ENCODE measurements around the gene KIRREL1. TPM values are rescaled to one million over a fixed set of nuclear protein-coding genes. Genes with fewer than 3 reads are reported as not detected.

The KIRREL1 gene
- total and polyA plus RNA-seq, 2 of the 13 experiments (the other 11 are each of a cell fraction or from before 2014, with no cell fraction given) = 0.02 to 0.03 TPM

DNA sequence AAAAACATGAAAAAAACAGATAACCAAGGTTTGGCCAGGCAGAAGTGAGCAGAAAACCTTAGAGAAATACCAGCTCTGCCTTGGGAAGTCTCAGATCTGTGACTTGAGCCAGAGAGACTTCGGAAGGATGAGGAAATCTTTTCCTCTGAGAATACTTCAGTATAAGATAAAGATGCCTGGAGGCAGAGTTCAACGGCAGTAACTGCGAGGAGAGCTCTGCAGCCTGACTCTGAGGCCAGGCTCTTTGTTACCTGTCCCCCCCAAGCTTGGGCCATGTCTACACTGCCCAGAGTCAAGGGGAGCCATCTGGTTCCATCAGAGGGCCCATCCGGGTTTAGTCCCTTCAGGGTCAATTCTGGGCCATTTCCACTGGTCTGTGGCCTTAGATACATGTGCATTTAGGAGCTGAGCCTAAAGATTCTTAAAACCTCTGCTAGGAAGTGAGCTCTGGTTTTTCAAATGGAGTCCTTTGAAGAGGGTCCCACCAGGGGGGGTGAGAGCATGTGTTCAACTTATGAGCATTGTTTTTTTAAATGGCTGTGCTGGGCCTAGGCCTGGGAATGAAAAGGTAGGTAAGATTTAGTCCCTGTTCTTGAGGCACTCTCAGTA is 8.7 kb downstream of the KIRREL1 start:
- no peak overlapping the region for H3K9ac ChIP-seq (ENCODE audit: insufficient read depth, low read depth, low read length)
- no peak overlapping the region for H3K4me2 ChIP-seq (ENCODE audit: low read depth, low read length)
- no peak for TF ChIP-seq ZNF33A (CRISPR knock-in tag; IDR thresholded peaks at IDR 0.05; ENCODE audit: borderline replicate concordance)
- TF ChIP-seq, protein P1, sequence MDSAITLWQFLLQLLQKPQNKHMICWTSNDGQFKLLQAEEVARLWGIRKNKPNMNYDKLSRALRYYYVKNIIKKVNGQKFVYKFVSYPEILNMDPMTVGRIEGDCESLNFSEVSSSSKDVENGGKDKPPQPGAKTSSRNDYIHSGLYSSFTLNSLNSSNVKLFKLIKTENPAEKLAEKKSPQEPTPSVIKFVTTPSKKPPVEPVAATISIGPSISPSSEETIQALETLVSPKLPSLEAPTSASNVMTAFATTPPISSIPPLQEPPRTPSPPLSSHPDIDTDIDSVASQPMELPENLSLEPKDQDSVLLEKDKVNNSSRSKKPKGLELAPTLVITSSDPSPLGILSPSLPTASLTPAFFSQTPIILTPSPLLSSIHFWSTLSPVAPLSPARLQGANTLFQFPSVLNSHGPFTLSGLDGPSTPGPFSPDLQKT (CRISPR knock-in tag; IDR thresholded peaks at IDR 0.05; ENCODE audit: borderline replicate concordance) = no peak
- TF ChIP-seq ZNF567 (CRISPR knock-in tag; IDR thresholded peaks at IDR 0.05; ENCODE audit: borderline replicate concordance) = no peak
- no peak for TF ChIP-seq KLF9 (CRISPR knock-in tag; IDR thresholded peaks at IDR 0.05; ENCODE audit: low read depth)
- TF ChIP-seq GABPA (IDR thresholded peaks at IDR 0.05; ENCODE audit: low read depth, low read length) = no peak
- no peak for TF ChIP-seq GABPA (CRISPR knock-in tag; IDR thresholded peaks at IDR 0.05; ENCODE audit: low read depth)
- POLR2A ChIA-PET = no interaction called here
- 3% methylated on average over 2 of the region's 4 CpGs for WGBS (ENCODE audit: low lambda C conversion rate)
- H4K20me1 ChIP-seq (ENCODE audit: insufficient read depth, low read length) = no peaks in the 10 kb centered on the region
- H2AFZ ChIP-seq (ENCODE audit: low read length) = no peak overlapping the region
- no peaks in the 10 kb centered on the region for H3K4me1 ChIP-seq (ENCODE audit: insufficient read depth, low read length)
- H3K4me3 ChIP-seq (replicated peaks in 1 of 3; ENCODE audit: insufficient read depth in 1 of 3, low read depth in 2 of 3, low read length in 3 of 3) = no peak overlapping the region
- no peaks in the 10 kb centered on the region for H3K9me3 ChIP-seq (ENCODE audit: low read length)
- FAIRE-seq (no peak), DNase-seq (ENCODE audit: low spot score) (no peak), ATAC-seq (no peak)
- H3K27me3 ChIP-seq (ENCODE audit: control insufficient read depth in 1 of 2, insufficient read depth in 2 of 2, low read length in 2 of 2) = no peaks in the 10 kb centered on the region; a peak in 1 of 5 replicates
- H3K27ac ChIP-seq (ENCODE audit: extremely low read length, insufficient read depth, low read length) = no peak overlapping the region
- no peaks in the 10 kb centered on the region for H3K79me2 ChIP-seq (ENCODE audit: insufficient read depth, low read length)
- CTCF ChIA-PET (ENCODE audit: low intra/inter-chr PET ratio, low total read pairs) = no interaction called here
- intact Hi-C loops (cut with micrococcal nuclease; ENCODE audit: unreplicated experiment) = no loop called here
- no TSS peak for BruUV-seq (replicated peaks)
- no peaks in the 10 kb centered on the region for H3K36me3 ChIP-seq (replicated peaks in 1 of 2; ENCODE audit: control insufficient read depth in 1 of 2, insufficient read depth in 2 of 2, low read length in 2 of 2)
- in situ Hi-C loops (cut with HindIII; ENCODE audit: extremely low pct_ligation_motif_present, low pct_unique_long_range_greater_than_20kb) = no loop called here

DNA sequence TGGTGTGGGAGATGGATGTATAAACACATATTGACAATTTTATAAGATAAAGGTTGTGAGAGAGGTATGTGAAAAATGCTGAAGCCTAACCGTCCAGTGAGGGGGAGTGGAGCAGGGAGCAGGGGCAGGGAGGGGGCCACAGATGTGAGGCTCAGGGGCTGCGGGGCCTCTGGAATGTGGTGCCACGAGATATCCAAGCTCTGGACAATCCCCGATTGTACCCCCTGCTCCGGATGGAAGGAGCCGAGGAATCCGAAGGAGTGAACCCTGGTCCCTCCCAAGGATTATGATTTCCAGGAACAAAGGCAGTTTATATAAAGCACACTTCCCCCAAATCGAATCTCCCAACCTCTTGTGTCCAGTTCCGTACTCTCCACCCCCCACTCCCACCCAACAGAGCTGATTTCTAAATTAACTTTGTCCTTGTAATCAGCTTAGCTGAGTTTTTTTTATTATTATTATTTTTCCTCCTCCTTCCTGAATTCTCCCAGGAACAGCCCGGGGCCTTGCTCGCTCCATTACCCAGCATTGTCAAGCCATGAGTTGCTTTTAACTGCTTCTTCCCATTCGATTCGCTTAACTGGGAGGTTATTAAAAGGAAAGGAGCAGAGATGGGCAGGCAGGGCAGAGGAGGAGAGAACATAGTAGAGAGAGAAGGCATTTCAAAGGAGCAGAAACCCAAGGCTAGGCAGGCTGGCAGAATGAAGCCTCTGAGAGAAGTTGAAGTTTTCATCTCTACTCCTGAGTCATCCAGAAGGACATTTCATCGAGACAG is 9.4 kb downstream of the KIRREL1 start:
- H3K9ac ChIP-seq (ENCODE audit: insufficient read depth, low read depth, low read length) = no peak overlapping the region
- BruUV-seq (replicated peaks) = no TSS peak
- no peak overlapping the region for H3K4me2 ChIP-seq (ENCODE audit: low read depth, low read length)
- intact Hi-C loops (cut with micrococcal nuclease; ENCODE audit: unreplicated experiment) (no loop called here), in situ Hi-C loops (cut with HindIII; ENCODE audit: extremely low pct_ligation_motif_present, low pct_unique_long_range_greater_than_20kb) (no loop called here)
- no peak for DNase-seq (ENCODE audit: low spot score)
- POLR2A ChIA-PET = no interaction called here
- H3K36me3 ChIP-seq (replicated peaks in 1 of 2; ENCODE audit: control insufficient read depth in 1 of 2, insufficient read depth in 2 of 2, low read length in 2 of 2) = no peaks in the 10 kb centered on the region
- H3K4me1 ChIP-seq (ENCODE audit: insufficient read depth, low read length) = no peaks in the 10 kb centered on the region
- CTCF ChIA-PET (ENCODE audit: low intra/inter-chr PET ratio, low total read pairs) = no interaction called here
- H2AFZ ChIP-seq (ENCODE audit: low read length) = no peak overlapping the region
- ATAC-seq = no peak
- no peaks in the 10 kb centered on the region for H3K79me2 ChIP-seq (ENCODE audit: insufficient read depth, low read length)
- H3K4me3 ChIP-seq (replicated peaks in 1 of 3; ENCODE audit: insufficient read depth in 1 of 3, low read depth in 2 of 3, low read length in 3 of 3) = no peak overlapping the region
- H3K9me3 ChIP-seq (ENCODE audit: low read length) = no peaks in the 10 kb centered on the region
- 33% methylated on average over 11 of the region's 14 CpGs for WGBS (ENCODE audit: low lambda C conversion rate)
- no peak for FAIRE-seq
- no peaks in the 10 kb centered on the region; a peak in 1 of 5 replicates for H3K27me3 ChIP-seq (ENCODE audit: control insufficient read depth in 1 of 2, insufficient read depth in 2 of 2, low read length in 2 of 2)
- no peak overlapping the region for H3K27ac ChIP-seq (ENCODE audit: extremely low read length, insufficient read depth, low read length)
- no peaks in the 10 kb centered on the region for H4K20me1 ChIP-seq (ENCODE audit: insufficient read depth, low read length)
- TF ChIP-seq ZIK1 (CRISPR knock-in tag; IDR thresholded peaks at IDR 0.05; ENCODE audit: borderline replicate concordance, low read depth) = no peak
- TF ChIP-seq RCOR2 (CRISPR knock-in tag; IDR thresholded peaks at IDR 0.05) = no peak
- TF ChIP-seq, protein P2, sequence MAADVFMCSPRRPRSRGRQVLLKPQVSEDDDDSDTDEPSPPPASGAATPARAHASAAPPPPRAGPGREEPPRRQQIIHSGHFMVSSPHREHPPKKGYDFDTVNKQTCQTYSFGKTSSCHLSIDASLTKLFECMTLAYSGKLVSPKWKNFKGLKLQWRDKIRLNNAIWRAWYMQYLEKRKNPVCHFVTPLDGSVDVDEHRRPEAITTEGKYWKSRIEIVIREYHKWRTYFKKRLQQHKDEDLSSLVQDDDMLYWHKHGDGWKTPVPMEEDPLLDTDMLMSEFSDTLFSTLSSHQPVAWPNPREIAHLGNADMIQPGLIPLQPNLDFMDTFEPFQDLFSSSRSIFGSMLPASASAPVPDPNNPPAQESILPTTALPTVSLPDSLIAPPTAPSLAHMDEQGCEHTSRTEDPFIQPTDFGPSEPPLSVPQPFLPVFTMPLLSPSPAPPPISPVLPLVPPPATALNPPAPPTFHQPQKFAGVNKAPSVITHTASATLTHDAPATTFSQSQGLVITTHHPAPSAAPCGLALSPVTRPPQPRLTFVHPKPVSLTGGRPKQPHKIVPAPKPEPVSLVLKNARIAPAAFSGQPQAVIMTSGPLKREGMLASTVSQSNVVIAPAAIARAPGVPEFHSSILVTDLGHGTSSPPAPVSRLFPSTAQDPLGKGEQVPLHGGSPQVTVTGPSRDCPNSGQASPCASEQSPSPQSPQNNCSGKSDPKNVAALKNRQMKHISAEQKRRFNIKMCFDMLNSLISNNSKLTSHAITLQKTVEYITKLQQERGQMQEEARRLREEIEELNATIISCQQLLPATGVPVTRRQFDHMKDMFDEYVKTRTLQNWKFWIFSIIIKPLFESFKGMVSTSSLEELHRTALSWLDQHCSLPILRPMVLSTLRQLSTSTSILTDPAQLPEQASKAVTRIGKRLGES (CRISPR knock-in tag; IDR thresholded peaks at IDR 0.05; ENCODE audit: borderline replicate concordance) = no peak
- TF ChIP-seq, protein P3, sequence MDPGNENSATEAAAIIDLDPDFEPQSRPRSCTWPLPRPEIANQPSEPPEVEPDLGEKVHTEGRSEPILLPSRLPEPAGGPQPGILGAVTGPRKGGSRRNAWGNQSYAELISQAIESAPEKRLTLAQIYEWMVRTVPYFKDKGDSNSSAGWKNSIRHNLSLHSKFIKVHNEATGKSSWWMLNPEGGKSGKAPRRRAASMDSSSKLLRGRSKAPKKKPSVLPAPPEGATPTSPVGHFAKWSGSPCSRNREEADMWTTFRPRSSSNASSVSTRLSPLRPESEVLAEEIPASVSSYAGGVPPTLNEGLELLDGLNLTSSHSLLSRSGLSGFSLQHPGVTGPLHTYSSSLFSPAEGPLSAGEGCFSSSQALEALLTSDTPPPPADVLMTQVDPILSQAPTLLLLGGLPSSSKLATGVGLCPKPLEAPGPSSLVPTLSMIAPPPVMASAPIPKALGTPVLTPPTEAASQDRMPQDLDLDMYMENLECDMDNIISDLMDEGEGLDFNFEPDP (CRISPR knock-in tag; conservative IDR thresholded peaks at IDR 0.05) = no peak
- TF ChIP-seq ZMYM3 (CRISPR knock-in tag; IDR thresholded peaks at IDR 0.05) = no peak
- no peak for TF ChIP-seq SIX1 (CRISPR knock-in tag; IDR thresholded peaks at IDR 0.05; ENCODE audit: borderline replicate concordance)

Data from HepG2 (cell line).